Measurements from ENCODE around the gene SPC25.
A peak's percentile ranks its signal among the peaks of the same experiment; 100 is the strongest.
"Not testable (repeated sequence)": the region's sequence is repeated elsewhere in the genome, so short reads cannot be mapped to it uniquely, and the experiment has no call there.

SPC25 gene

DNA sequence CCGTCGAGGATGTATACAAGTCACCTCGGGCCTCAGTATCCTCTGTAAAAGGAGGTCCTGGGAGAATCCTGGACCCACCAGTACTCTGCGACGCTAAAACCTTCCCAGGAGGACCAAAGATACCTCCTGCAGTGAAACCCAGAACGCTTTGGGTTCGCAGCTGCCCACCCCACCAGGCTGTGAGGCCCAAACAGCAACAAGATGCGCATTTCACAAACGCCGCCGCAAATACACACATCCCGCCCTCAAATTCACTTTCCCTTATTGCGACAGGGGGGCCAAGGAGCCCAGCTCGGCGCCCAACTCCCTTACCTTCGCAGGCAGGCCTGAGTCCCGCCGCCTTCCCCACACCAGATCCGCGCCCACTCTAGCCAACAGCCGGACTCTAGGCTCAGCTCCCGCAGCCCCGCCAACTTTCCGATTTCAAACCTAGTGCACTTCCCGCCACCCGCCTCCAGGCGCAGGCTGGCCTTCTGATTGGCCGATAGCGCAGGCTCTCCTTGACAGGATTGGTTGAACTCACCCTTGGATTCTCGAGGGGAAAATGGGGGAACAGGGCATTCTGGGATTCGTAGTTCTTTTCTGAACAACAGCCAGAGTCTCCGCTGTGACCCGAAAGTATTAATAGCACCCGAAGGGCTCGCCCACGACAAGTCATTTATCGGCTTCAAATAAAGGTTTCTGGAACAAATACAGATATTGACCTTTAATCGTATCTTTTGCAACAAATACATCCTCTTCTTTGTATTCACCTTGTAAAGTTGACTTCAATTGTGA lies at the start of gene SPC25:
Gene SPC25, minus strand, starts transcription at position 425 of the 777 bp plus-strand sequence. CDS start 911 bp downstream, outside the sequence.
- DNase-seq (ENCODE audit: low read depth in 3 of 3) = peak; percentile 75 to 84 (median 81)

GRCh38 chr2:168939918-168940317 lies 49.7 kb upstream of the SPC25 start:
- no peak for DNase-seq (ENCODE audit: low read depth in 3 of 3)

DNA sequence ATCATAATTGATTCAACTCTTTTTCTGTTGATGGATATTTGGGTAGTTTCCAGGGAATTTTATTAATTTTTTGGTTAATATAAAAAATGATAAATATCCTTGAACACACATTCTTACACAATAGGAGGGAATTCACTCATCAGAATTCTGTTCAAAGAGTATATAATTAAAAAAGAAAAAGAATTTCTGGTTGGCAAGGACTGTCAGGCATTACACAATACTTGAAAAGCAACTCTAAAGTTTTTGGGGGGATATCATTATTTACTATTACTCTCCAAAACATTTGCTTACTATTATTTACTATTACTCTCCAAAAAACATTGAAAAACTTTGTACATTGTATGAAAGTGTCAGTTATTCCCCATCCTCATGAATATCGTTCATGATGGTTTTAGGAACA lies 48.8 kb upstream of the SPC25 start:
- DNase-seq (ENCODE audit: low read depth in 3 of 3) = no peak

DNA sequence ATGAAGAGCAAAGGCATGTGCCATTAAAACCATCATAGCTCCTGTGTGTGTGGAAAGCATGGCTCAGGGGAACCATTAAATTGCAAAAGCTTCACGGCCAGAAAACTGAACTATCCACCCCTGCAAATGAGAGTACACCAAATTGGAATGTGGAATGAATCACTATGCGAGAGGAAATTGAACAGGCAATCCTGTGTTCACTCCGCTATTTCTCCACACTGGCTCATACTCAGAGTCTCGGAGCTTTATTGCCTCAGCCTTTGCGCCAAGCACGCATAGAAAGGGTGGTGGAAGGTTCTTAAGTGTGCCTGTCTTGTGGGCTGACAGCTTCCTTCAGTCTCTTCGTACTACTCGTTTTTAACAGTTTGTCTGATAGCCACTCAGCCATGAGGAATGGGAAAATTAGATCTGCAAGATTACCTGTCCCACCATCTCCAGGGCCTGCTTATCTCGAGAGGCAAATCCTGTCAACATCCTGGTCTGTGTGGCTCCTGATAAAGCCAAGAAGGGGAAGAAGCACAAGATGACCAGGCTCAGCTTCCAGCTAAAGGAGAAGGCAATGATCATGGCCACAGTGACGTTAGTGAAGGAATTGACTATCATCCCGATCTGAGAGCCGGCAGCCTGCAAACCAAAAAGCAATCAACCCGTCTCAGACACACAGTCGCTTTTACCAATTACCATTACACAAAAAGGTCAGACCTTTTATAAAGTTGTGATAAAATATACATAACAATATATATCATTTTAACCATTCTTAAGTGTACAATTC lies 45.8 kb upstream of the SPC25 start:
- no peak for DNase-seq (ENCODE audit: low read depth in 3 of 3)

GRCh38 chr2:168934826-168935225 lies 44.6 kb upstream of the SPC25 start:
- no peak for DNase-seq (ENCODE audit: low read depth in 3 of 3)

DNA sequence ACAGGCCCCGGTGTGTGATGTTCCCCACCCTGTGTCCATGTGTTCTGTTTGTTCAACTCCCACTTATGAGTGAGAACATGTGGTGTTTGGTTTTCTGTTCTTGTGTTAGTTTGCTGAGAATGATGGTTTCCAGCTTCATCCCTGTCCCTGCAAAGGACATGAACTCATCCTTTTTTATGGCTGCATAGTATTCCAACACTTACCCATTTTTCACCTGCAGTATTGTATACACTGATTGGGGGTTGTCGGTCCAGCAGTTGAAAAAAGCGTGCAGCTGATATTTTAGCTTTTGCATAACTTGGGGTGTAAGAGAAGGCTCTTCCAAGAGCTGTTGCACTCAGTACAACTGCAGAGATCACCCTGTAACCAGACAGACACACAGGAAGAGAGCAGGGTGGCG lies 41.9 kb upstream of the SPC25 start:
- not testable (repeated sequence) for DNase-seq (ENCODE audit: low read depth in 3 of 3)

GRCh38 chr2:168930242-168930641 lies 40.0 kb upstream of the SPC25 start:
- no peak for DNase-seq (ENCODE audit: low read depth in 3 of 3)

DNA sequence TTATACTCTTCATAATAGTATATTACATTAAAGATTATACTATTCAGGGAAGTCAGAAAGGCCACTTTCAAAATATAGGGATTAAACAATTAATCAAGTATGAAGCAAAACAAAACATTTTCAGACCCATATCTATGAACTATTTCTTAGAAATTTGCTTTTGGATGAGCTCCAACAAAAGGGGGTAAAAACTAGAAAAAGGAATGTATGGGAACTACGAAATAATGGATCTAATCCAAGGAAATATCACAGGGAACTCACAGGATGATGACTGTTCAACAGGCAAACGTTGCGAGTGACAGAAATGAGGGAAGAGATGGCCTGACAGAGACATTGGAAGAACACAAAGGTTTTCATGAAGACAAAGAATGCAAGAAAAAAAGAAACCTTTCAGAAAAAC lies 38.8 kb upstream of the SPC25 start:
- no peak for DNase-seq (ENCODE audit: low read depth in 3 of 3)

DNA sequence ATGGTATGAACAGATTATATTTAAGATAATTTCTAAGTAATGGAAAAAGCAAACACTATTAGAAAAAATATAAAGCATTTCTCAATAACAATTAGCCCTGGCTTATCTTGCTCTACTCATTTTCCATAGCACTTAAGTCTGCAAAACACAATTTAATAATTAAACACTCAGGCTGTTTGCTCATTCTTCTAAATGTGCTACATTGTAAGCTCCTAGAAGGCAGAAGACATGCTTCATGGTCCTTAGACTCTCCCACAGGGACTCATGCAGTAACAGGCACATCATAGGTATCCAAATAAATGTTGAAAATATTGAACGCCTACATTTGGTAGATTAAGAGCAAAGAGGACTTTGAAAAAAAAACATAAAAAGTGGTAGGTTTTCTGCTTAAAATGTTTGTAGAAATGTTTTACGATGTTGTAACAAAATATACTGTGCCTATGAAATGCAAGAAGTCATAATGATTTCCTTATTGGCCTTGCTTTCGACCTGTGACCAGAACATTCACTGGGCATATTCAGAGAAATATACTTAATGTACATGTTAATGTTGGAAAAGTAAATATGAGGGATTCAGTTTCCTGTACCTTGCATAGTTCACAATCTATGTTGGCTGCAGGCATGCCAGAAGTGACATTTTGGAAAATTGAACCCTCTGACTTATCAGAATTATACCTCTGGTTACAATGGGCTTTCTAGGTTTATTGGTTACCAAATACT lies 38.0 kb upstream of the SPC25 start:
- DNase-seq (ENCODE audit: low read depth in 3 of 3) = no peak

DNA sequence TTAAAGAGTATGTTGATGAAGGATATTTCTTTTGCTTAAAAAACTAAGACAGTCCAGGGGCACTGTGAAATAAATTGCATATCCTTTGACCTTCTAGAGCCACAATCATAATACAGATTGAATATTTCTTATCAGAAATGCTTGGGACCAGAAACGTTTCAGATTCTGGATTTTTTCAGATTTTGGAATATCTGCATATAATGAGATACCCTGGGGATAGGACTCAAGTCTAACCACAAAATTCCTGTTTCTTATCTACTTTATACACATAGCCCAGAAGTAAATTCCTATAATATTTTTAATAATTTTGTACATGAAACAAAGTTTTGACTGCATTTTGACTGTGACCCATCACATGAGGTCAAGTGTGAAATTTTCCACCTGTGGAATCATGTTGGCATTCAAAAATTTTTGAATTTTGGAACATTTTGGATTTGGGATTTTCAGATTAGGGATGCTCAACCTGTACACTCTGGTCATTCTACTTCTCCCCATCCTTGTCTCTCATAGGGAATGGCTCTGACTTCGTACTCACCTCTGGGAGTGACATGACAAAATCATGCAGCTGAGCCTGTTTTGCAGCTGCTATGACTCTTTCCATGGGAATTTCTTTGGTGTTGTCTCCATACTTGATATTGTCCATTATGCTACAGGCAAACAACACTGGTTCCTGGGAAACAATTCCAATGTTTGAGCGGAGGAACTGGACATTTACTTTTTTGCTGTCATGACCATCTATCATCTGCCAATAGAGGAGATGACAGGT lies 36.6 kb upstream of the SPC25 start:
- DNase-seq (ENCODE audit: low read depth in 3 of 3) = no peak

- DNase-seq (ENCODE audit: low read depth in 3 of 3) = no peak
Measured at GRCh38 chr2:168920504-168921157, 30.4 kb upstream of the SPC25 start.

- no peak for DNase-seq (ENCODE audit: low read depth in 3 of 3)
Measured at GRCh38 chr2:168916331-168916675, 26.1 kb upstream of the SPC25 start.

- no peak for DNase-seq (ENCODE audit: low read depth in 3 of 3)
Measured at GRCh38 chr2:168915441-168916330, 25.5 kb upstream of the SPC25 start.

DNA sequence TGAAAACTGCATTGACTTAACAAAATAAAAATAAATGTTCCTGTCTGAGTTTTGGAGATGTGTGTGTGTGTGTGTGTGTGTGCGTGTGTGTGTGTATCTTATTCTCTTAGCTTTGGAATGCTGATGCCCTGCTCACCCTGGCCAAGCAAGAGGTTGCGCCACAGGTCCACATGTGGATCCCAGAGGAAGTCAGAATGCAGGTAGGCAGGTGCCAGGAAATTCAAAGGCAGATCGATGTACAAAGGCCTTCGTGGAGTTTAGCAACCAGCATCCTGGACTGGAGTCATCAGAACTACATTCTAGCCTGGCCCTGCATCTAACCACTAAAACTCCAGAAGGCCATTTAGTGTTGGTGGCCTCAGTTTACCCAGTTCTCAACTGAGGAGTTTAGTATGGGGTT lies 23.3 kb upstream of the SPC25 start:
- no peak for DNase-seq (ENCODE audit: low read depth in 3 of 3)

- DNase-seq (ENCODE audit: low read depth in 3 of 3) = no peak
Measured at GRCh38 chr2:168912901-168913369, 22.7 kb upstream of the SPC25 start.

GRCh38 chr2:168912466-168912865 lies 22.2 kb upstream of the SPC25 start:
- no peak for DNase-seq (ENCODE audit: low read depth in 3 of 3)

DNA sequence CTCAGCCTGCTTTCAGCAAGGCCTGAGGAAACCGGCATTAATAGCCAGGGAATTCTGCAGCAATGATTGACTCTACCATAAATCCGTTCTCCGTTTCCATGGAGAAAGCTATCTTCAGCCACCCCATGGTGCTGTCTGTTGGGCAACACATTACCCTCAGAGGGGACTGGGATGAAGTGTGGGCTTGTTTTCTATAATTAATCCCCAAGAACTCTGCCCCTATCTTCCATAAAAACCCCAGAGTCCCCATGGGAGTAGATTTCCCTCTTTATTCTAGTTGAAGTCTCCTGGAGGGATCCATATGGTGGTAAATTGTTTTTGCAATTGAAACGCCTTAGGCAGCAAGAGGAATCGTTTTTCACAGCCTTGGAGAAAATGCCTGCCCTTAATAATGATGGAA lies 20.1 kb upstream of the SPC25 start:
- DNase-seq (ENCODE audit: low read depth in 3 of 3) = no peak

DNA sequence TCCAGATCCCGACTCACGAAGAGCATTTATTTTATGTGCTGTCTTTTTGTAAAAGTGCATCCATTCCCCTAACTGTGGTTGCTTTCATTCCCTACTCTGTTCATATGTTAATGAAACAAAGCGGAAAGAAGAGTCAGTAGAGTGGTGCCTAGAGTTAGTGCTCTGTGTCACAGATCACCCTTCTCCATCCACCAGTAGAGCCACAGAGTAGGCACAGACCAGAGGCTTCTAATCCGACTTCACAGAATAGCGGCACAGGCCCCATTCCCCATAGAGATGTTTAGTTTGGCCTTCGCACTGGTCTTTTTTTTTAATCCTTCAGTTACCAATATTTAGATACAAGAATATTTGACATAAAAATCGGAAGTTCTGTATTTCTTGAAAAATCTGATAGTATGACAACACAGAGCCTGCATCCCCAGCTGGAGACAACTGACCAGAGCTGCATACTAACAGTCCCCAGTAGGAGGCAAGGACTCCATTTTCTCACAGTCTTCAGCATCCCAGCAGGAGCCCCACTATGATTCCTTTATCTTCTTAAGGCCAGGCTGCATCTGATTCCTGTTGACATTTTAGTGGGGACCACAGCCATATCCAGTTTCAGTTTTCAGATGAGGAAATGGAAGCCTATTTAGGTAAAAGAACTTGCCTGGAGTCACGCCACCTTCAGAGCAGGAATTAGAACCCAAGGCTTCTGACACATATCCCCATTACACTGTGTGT lies 17.9 kb upstream of the SPC25 start:
- DNase-seq (ENCODE audit: low read depth in 3 of 3) = no peak

GRCh38 chr2:168904358-168904757 lies 14.1 kb upstream of the SPC25 start:
- no peak for DNase-seq (ENCODE audit: low read depth in 3 of 3)

DNA sequence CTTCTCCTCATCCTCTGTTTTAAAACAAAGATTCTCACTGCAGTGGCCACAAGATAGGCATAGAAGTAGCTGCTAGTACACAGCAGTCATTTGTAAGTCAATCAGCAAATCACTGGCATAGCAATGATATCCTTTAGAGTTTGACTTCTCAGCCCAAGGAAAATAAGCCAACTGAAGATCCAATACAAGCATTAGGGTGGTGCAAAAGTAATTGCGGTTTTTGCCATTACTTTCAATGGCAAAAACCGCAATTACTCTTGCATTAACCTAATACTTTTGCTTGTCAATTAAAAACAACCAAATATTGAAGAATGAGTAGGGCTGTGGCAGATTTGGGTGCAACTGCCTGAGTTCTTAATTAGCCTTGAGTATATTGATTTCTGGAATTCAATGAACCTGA lies 13.7 kb upstream of the SPC25 start:
- no peak for DNase-seq (ENCODE audit: low read depth in 3 of 3)
